Measurements from ENCODE around the gene TERC. TPM values are rescaled to one million over a fixed set of nuclear protein-coding genes. Genes with fewer than 3 reads are reported as not detected.

TERC gene
- polyA plus RNA-seq, 1 experiment, result 0.18 TPM

DNA sequence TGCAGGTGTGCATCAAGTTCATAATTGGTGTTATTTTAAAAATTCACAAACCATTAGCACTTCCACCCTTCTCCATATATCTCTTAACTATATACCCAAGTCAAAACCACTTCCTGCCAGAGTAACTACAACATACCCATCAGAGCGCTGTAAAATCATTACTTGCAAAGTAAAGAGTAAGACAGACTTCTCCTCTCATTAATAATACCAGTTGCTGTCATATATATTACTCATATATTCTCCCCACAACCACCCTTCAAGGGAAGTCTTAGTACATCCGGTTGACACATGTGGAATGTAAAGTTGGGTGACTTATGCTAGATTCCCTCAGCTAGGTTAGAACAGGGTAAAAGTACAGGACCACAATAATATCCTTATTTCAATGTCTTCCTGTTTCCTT lies 5.6 kb downstream of the TERC start:
- Histone ChIP-seq H3K4me3 (ENCODE audit: low read depth, low read length) (no peak overlapping the region), H3K27me3 (ENCODE audit: control insufficient read depth, insufficient read depth, low read length) (peaks cover 1% of the 10 kb centered on the region; the same call in 1 of the 2 replicates), H3K36me3 (ENCODE audit: control insufficient read depth, insufficient read depth, low read length) (no peaks in the 10 kb centered on the region)
- ChIA-PET CTCF (no interaction called here), POLR2A (no interaction called here)
- TF ChIP-seq, protein P1, sequence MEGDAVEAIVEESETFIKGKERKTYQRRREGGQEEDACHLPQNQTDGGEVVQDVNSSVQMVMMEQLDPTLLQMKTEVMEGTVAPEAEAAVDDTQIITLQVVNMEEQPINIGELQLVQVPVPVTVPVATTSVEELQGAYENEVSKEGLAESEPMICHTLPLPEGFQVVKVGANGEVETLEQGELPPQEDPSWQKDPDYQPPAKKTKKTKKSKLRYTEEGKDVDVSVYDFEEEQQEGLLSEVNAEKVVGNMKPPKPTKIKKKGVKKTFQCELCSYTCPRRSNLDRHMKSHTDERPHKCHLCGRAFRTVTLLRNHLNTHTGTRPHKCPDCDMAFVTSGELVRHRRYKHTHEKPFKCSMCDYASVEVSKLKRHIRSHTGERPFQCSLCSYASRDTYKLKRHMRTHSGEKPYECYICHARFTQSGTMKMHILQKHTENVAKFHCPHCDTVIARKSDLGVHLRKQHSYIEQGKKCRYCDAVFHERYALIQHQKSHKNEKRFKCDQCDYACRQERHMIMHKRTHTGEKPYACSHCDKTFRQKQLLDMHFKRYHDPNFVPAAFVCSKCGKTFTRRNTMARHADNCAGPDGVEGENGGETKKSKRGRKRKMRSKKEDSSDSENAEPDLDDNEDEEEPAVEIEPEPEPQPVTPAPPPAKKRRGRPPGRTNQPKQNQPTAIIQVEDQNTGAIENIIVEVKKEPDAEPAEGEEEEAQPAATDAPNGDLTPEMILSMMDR (IDR thresholded peaks at IDR 0.05; ENCODE audit: insufficient read depth, low read depth, low read length), result no peak
- DNase-seq (ENCODE audit: low read depth), result no peak

DNA sequence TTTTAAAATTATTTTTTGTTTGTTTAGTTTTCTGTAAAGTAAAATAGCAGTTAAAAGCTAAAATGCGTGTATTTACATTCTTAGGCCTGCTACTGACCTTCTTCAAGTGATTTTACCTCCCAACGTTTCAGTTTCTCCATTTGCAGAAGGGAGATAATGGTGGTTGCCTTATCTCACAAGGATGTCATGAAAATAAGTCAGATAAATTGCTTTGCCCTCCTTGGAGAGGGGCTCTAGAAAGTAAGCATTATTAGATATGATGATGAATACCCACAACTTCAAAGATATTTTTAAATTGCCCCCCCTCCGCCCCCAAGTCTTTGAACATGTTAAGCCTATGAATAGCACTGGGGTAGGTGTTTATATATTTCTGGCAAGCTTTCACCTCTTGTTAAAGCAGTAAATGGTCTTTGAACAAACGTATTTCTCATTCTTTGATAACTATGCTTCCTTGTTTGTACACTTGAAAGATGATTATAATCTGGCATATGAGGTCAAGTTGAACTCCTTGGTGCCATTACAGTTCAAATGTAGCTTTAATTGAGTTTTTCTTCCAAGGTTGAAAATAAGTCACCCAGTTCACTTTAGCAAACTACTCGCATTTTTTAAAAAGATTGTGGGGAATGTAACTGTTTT lies 6.4 kb downstream of the TERC start:
- CTCF ChIA-PET, result no interaction called here
- Histone ChIP-seq H3K4me3 (ENCODE audit: low read depth, low read length) (no peak overlapping the region), H3K36me3 (ENCODE audit: control insufficient read depth, insufficient read depth, low read length) (no peaks in the 10 kb centered on the region), H3K27me3 (ENCODE audit: control insufficient read depth, insufficient read depth, low read length) (peaks cover 1% of the 10 kb centered on the region; the same call in 1 of the 2 replicates)
- TF ChIP-seq, protein P1 (IDR thresholded peaks at IDR 0.05; ENCODE audit: insufficient read depth, low read depth, low read length), result no peak
- DNase-seq (ENCODE audit: low read depth), result no peak
- POLR2A ChIA-PET, result no interaction called here

GRCh38 chr3:169755488-169755887 lies 9.4 kb downstream of the TERC start:
- DNase-seq (ENCODE audit: low read depth), result no peak
- TF ChIP-seq, protein P1 (IDR thresholded peaks at IDR 0.05; ENCODE audit: insufficient read depth, low read depth, low read length), result no peak
- H3K36me3 ChIP-seq (ENCODE audit: control insufficient read depth, insufficient read depth, low read length), result no peaks in the 10 kb centered on the region
- POLR2A ChIA-PET, result no interaction called here
- no peak overlapping the region for H3K4me3 ChIP-seq (ENCODE audit: low read depth, low read length)
- peaks cover 1% of the 10 kb centered on the region; the same call in 1 of the 2 replicates for H3K27me3 ChIP-seq (ENCODE audit: control insufficient read depth, insufficient read depth, low read length)
- CTCF ChIA-PET, result no interaction called here

DNA sequence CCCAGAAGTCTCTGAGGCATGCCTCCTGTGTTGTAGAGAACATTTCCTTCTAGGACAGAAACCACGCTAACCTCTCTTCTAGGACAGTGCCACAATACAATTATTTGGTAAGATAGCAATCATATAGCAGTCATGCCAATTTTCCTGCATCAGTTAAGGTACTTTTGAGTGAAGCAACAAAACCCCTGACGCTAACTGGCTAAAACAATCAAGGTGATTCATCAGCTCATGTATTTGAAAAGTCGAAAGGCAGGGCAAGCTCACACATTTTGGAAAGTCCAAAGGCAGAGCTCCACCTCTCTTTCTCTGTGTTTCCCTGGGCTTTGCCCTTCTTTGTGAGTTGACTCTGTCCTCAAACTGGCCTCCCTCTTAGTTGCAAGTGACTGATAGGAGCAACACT lies 10.1 kb downstream of the TERC start:
- TF ChIP-seq, protein P1 (IDR thresholded peaks at IDR 0.05; ENCODE audit: insufficient read depth, low read depth, low read length), result no peak
- ChIA-PET POLR2A (no interaction called here), CTCF (no interaction called here)
- H3K36me3 ChIP-seq (ENCODE audit: control insufficient read depth, insufficient read depth, low read length), result no peaks in the 10 kb centered on the region
- H3K4me3 ChIP-seq (ENCODE audit: low read depth, low read length), result no peak overlapping the region
- peaks cover 1% of the 10 kb centered on the region; the same call in 1 of the 2 replicates for H3K27me3 ChIP-seq (ENCODE audit: control insufficient read depth, insufficient read depth, low read length)
- no peak for DNase-seq (ENCODE audit: low read depth)

- DNase-seq (ENCODE audit: low read depth), result no peak
- Histone ChIP-seq H3K36me3 (ENCODE audit: control insufficient read depth, insufficient read depth, low read length) (no peaks in the 10 kb centered on the region), H3K27me3 (ENCODE audit: control insufficient read depth, insufficient read depth, low read length) (peaks cover 2% of the 10 kb centered on the region; the same call in 1 of the 2 replicates), H3K4me3 (ENCODE audit: low read depth, low read length) (no peak overlapping the region)
- CTCF ChIA-PET, result no interaction called here
- TF ChIP-seq, protein P1 (IDR thresholded peaks at IDR 0.05; ENCODE audit: insufficient read depth, low read depth, low read length), result no peak
- POLR2A ChIA-PET, result no interaction called here
Observed at GRCh38 chr3:169751875-169752274, 13.0 kb downstream of the TERC start.
